Ishikawa (cell line): ENCODE measurements around the gene MYBPHL.

Experiments
- CEBPB ChIP-seq: IDR thresholded peaks from 2 replicates; pipeline ENCODE4 v1.6.1; 2012
- CREB1 ChIP-seq: IDR thresholded peaks from 2 replicates; pipeline ENCODE4 v1.6.1; 2012; ENCODE audit warnings: low read depth
- EGR1 ChIP-seq: IDR thresholded peaks from 2 replicates; pipeline ENCODE4 v1.6.1; 2012
- EP300 ChIP-seq: IDR thresholded peaks from 2 replicates; pipeline ENCODE4 v1.6.1; 2012; ENCODE audit warnings: borderline replicate concordance
- FOXM1 ChIP-seq: IDR thresholded peaks from 2 replicates; pipeline ENCODE4 v1.6.1; 2012; ENCODE audit warnings: low read depth, borderline replicate concordance
- NFIC ChIP-seq: IDR thresholded peaks from 2 replicates; pipeline ENCODE4 v1.6.1; 2012
- RAD21 ChIP-seq: IDR thresholded peaks from 2 replicates; pipeline ENCODE4 v1.6.1; 2012; ENCODE audit warnings: low read depth
- TAF1 ChIP-seq: IDR thresholded peaks from 2 replicates; pipeline ENCODE4 v1.6.1; 2012; ENCODE audit warnings: low read depth, mild to moderate bottlenecking
- TCF12 ChIP-seq: IDR thresholded peaks from 2 replicates; pipeline ENCODE4 v1.6.1; 2012; ENCODE audit warnings: low read depth
- TEAD4 ChIP-seq: IDR thresholded peaks from 2 replicates; pipeline ENCODE4 v1.6.1; 2012
- YY1 ChIP-seq: IDR thresholded peaks from 2 replicates; pipeline ENCODE4 v1.6.1; 2012; ENCODE audit warnings: low read depth
- ZBTB7A ChIP-seq: IDR thresholded peaks from 2 replicates; pipeline ENCODE4 v1.6.1; 2012; ENCODE audit warnings: low read depth
- TF ChIP-seq, protein P1 (sequence below): IDR thresholded peaks from 2 replicates; pipeline ENCODE4 v1.6.1; 2012
- TF ChIP-seq, protein P2 (sequence below): IDR thresholded peaks from 2 replicates; pipeline ENCODE4 v1.6.1; 2012
- TF ChIP-seq, protein P3 (sequence below): IDR thresholded peaks from 2 replicates; pipeline ENCODE4 v1.6.1; 2012; ENCODE audit warnings: low read depth, mild to moderate bottlenecking

Gene MYBPHL

DNA sequence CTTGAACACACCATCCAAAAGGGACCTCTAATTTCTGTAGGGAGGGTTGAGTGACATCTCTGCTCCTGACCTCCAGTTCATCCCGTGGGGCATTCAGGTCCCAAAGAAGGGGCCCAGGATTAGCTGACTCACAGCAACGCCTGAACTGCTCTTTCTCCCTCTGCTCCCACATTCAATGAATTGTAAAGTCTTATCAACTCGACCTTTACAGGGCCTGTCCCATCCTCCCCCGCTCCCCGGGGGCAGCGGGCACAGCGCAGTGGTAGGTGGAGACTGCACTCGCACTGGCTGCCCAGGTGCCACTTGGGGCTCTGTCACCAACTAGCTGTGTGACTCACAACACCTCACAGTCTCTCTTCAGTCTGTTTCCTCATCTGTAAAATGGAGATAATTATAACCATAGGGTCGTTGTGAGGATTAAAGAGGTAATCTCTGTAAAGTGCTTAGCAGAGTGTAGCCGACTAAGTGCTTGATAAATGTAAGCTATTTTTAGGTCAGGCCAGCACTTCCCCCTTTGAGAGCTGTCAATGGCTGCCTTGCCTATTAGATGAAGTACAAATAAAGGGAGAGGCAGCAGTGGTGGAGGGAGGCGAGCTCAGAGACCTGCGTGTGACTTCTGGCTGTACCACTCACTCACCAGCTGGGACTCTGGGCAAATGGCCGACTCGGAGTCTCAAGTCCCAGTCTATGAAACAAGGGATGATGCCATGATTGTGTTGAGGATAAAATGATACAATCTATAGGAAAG, 637 bp upstream of the MYBPHL start:
- TF ChIP-seq ZBTB7A, result no peak
- no peak for TF ChIP-seq CREB1
- TF ChIP-seq CEBPB, result no peak
- TF ChIP-seq, protein P1, sequence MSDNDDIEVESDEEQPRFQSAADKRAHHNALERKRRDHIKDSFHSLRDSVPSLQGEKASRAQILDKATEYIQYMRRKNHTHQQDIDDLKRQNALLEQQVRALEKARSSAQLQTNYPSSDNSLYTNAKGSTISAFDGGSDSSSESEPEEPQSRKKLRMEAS, result no peak
- TF ChIP-seq EGR1, result no peak
- TF ChIP-seq RAD21, result no peak
- no peak for TF ChIP-seq FOXM1
- no peak for TF ChIP-seq TEAD4
- TF ChIP-seq, protein P2, sequence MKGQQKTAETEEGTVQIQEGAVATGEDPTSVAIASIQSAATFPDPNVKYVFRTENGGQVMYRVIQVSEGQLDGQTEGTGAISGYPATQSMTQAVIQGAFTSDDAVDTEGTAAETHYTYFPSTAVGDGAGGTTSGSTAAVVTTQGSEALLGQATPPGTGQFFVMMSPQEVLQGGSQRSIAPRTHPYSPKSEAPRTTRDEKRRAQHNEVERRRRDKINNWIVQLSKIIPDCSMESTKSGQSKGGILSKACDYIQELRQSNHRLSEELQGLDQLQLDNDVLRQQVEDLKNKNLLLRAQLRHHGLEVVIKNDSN, result no peak
- TF ChIP-seq, protein P3, sequence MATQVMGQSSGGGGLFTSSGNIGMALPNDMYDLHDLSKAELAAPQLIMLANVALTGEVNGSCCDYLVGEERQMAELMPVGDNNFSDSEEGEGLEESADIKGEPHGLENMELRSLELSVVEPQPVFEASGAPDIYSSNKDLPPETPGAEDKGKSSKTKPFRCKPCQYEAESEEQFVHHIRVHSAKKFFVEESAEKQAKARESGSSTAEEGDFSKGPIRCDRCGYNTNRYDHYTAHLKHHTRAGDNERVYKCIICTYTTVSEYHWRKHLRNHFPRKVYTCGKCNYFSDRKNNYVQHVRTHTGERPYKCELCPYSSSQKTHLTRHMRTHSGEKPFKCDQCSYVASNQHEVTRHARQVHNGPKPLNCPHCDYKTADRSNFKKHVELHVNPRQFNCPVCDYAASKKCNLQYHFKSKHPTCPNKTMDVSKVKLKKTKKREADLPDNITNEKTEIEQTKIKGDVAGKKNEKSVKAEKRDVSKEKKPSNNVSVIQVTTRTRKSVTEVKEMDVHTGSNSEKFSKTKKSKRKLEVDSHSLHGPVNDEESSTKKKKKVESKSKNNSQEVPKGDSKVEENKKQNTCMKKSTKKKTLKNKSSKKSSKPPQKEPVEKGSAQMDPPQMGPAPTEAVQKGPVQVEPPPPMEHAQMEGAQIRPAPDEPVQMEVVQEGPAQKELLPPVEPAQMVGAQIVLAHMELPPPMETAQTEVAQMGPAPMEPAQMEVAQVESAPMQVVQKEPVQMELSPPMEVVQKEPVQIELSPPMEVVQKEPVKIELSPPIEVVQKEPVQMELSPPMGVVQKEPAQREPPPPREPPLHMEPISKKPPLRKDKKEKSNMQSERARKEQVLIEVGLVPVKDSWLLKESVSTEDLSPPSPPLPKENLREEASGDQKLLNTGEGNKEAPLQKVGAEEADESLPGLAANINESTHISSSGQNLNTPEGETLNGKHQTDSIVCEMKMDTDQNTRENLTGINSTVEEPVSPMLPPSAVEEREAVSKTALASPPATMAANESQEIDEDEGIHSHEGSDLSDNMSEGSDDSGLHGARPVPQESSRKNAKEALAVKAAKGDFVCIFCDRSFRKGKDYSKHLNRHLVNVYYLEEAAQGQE, result no peak
- no peak for TF ChIP-seq TAF1
- no peak for TF ChIP-seq NFIC

DNA sequence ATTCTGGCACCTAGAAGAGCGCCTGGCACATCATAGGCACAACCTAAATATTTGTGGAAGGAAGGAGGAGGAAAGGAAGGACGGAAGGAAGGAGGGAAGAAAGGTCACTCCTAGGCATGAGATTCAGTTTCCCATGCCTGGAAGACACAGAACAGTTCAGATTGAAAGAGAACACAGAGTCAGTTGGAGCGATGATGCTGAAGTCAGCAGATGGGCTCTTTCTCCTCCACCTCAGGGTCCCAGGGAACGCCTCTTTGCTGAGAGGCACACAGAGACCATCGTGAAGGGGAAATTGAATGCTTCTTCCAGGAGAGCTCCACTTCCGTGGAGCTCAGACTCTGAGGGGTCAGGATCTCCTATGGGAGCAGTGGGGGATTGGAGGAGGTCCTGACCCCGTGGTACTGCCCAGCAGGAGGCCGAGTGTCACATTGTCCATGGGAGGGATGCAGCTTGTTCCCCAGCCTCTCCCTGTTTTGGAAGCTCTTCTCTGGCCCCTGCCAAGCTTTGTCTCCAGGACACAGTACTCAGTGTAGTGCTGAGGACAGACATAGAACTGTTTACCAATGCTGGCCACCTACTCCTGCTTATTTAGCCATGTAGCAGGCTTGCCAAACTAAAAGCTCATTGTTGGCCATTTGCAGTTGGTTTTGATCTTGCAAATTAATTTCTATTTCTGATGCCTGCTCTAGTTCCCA, 2.4 kb downstream of the MYBPHL start:
- TF ChIP-seq, protein P2, result no peak
- TF ChIP-seq NFIC (no peak), TCF12 (no peak), CEBPB (no peak), TEAD4 (no peak), ZBTB7A (no peak)

DNA sequence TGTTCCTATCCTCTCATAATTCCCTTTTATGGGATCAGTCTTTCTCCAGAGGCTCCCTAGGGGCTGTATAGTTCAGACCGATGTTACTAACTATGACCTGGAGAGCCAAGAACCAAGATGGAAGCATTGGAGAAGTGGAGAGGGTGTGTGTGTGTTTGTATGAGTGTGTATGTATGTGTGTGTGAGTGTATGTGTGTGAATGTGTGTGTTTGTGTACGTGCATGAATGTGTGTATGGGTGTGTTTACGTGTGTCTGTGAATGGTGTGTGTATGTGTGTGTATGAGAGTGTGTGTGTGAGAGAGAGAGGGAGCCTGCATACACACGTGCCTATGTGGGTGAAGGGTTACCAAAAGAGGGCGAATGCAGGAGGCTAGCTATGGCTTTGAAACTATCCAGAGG, 4.9 kb downstream of the MYBPHL start:
- TF ChIP-seq RAD21 (no peak), ZBTB7A (no peak), TCF12 (no peak), EGR1 (no peak), TAF1 (no peak), TEAD4 (no peak), YY1 (no peak), EP300 (no peak), FOXM1 (no peak)
- TF ChIP-seq, protein P3, result no peak
- TF ChIP-seq, protein P1, result no peak

DNA sequence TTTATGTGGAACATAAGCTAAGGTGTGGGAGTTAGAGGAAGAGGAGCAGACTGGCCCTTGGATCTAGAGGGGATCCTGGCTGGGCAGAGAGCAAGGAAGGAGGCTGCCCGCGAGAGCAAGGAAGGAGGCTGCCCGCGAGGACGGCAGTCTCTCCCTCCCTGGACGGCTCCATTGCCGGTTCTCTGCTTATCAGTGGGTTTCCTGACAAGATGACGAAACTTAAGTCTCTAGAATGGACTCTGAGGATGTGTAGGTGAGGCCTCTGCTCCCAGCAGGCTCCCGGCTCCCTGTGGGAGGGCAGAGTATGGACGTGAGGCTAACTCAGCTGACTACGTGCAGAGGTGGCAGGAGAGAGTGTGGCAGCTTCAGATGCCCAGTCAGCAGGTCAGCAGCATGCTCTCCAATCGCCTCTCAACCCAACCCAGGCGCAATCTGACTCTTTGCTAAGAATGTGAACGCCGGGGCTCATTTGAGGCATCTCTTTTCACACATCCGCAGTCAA, 6.1 kb downstream of the MYBPHL start:
- TF ChIP-seq EGR1 (no peak), NFIC (no peak), YY1 (no peak), RAD21 (no peak), CEBPB (no peak), TAF1 (no peak), EP300 (no peak), TCF12 (no peak), TEAD4 (no peak), ZBTB7A (no peak), CREB1 (no peak)
- TF ChIP-seq, protein P1, result no peak
- TF ChIP-seq, protein P2, result no peak
- TF ChIP-seq, protein P3, result no peak
